ENCODE measurements around the gene ERVK3-1. TPM values are rescaled to one million over a fixed set of nuclear protein-coding genes. Genes with fewer than 3 reads are reported as not detected.

ERVK3-1 gene
- polyA plus RNA-seq, 1 experiment = 44.5 TPM

DNA sequence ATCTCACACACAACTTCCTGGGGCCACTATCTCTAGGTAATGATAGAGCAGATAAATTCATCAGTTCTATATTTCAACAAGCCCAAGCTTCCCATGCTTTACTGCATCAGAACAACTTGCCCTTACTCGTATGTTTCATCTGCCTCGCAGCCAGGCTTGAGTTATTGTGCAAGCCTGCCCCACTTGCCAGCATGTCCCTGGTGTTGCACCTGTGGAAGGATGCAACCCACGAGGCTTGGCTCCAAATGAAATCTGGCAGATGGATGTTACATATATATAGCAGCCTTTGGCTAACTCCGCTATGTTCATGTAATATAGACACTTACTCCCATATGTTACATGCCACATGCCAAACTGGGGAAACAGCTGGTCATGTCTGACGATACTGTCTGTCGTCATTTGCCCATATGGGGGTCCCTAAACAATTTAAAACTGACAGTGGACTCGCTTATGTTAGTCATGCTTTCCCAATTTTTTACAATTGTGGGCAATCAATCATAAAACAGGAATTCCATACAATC is 6.2 kb downstream of the ERVK3-1 start:
- no peak for DNase-seq (ENCODE audit: low read depth, low spot score)
- TF ChIP-seq CTCF (IDR thresholded peaks at IDR 0.05; ENCODE audit: low read depth, low read length) = no peak
- H3K4me3 ChIP-seq (ENCODE audit: low read depth, low read length) = no peak overlapping the region
- no peak overlapping the region for H3K27ac ChIP-seq (ENCODE audit: low read depth, low read length)
- no peaks in the 10 kb centered on the region; the same call in 1 of the 2 replicates for H3K9me3 ChIP-seq (ENCODE audit: control insufficient read depth, insufficient read depth, low read length)
- H3K27me3 ChIP-seq (ENCODE audit: control insufficient read depth, insufficient read depth, low read length) = no peaks in the 10 kb centered on the region
- CTCF ChIA-PET = no interaction called here
- POLR2A ChIA-PET = no interaction called here

GRCh38 chr19:58315580-58315979 is 10.4 kb downstream of the ERVK3-1 start:
- ChIA-PET CTCF (no interaction called here), POLR2A (interaction anchor here (0.6 kb wide), 1 partner anchor 14 kb away, joined by 3 read pairs; no protein-coding TSS in a partner anchor)
- TF ChIP-seq CTCF (IDR thresholded peaks at IDR 0.05; ENCODE audit: low read depth, low read length) = no peak
- H3K27ac ChIP-seq (ENCODE audit: low read depth, low read length) = no peak overlapping the region
- no peak overlapping the region for H3K4me3 ChIP-seq (ENCODE audit: low read depth, low read length)
- H3K27me3 ChIP-seq (ENCODE audit: control insufficient read depth, insufficient read depth, low read length) = no peaks in the 10 kb centered on the region
- H3K9me3 ChIP-seq (ENCODE audit: control insufficient read depth, insufficient read depth, low read length) = no peaks in the 10 kb centered on the region; the same call in 1 of the 2 replicates
- DNase-seq (ENCODE audit: low read depth, low spot score) = no peak

GRCh38 chr19:58317476-58318072 is 12.4 kb downstream of the ERVK3-1 start:
- no peaks in the 10 kb centered on the region; the same call in 1 of the 2 replicates for H3K9me3 ChIP-seq (ENCODE audit: control insufficient read depth, insufficient read depth, low read length)
- TF ChIP-seq CTCF (IDR thresholded peaks at IDR 0.05; ENCODE audit: low read depth, low read length) = no peak
- H3K27ac ChIP-seq (ENCODE audit: low read depth, low read length) = no peak overlapping the region
- no peak for DNase-seq (ENCODE audit: low read depth, low spot score)
- H3K27me3 ChIP-seq (ENCODE audit: control insufficient read depth, insufficient read depth, low read length) = no peaks in the 10 kb centered on the region
- H3K4me3 ChIP-seq (ENCODE audit: low read depth, low read length) = no peak overlapping the region
- ChIA-PET CTCF (interaction anchor here (1.2 kb wide), 1 partner anchor 13 kb away, joined by 4 read pairs; no protein-coding TSS in a partner anchor), POLR2A (no interaction called here)

- no peak overlapping the region for H3K4me3 ChIP-seq (ENCODE audit: low read depth, low read length)
- TF ChIP-seq CTCF (IDR thresholded peaks at IDR 0.05; ENCODE audit: low read depth, low read length) = no peak
- POLR2A ChIA-PET = no interaction called here
- H3K27me3 ChIP-seq (ENCODE audit: control insufficient read depth, insufficient read depth, low read length) = no peaks in the 10 kb centered on the region
- CTCF ChIA-PET = interaction anchor here (0.6 kb wide), 1 partner anchor 45 kb away, joined by 4 read pairs; no protein-coding TSS in a partner anchor
- H3K9me3 ChIP-seq (ENCODE audit: control insufficient read depth, insufficient read depth, low read length) = no peaks in the 10 kb centered on the region; the same call in 1 of the 2 replicates
- no peak for DNase-seq (ENCODE audit: low read depth, low spot score)
- H3K27ac ChIP-seq (ENCODE audit: low read depth, low read length) = no peak overlapping the region
Observed at GRCh38 chr19:58318297-58318696, 13.1 kb downstream of the ERVK3-1 start.

- Histone ChIP-seq H3K27ac (ENCODE audit: low read depth, low read length) (no peak overlapping the region), H3K27me3 (ENCODE audit: control insufficient read depth, insufficient read depth, low read length) (no peaks in the 10 kb centered on the region), H3K4me3 (ENCODE audit: low read depth, low read length) (no peak overlapping the region), H3K9me3 (ENCODE audit: control insufficient read depth, insufficient read depth, low read length) (no peaks in the 10 kb centered on the region)
- POLR2A ChIA-PET = no interaction called here
- no peak for TF ChIP-seq CTCF (IDR thresholded peaks at IDR 0.05; ENCODE audit: low read depth, low read length)
- no peak for DNase-seq (ENCODE audit: low read depth, low spot score)
- CTCF ChIA-PET = no interaction called here
Observed at GRCh38 chr19:58319241-58319640, 14.1 kb downstream of the ERVK3-1 start.
